GM23338 (cell line): ENCODE measurements around the gene CRHR1. TPM values are rescaled to one million over a fixed set of nuclear protein-coding genes. Genes with fewer than 3 reads are reported as not detected.

ENCODE experiments used
- ATAC-seq: fragments of 200-7000 bp; cut with Tn5 transposase; 3 replicates; pipeline ENCODE4 v1.9.1; 2020
- DNase-seq: peaks from one replicate; pipeline ENCODE4 v3.0.0-alpha.2; 2015; ENCODE audit warnings: low spot score
- H2AFZ ChIP-seq: fragments of 200-600 bp; sonication (generic); 2 replicates; pipeline ENCODE4 v1.8.0; 2016; ENCODE audit warnings: antibody characterized with exemption, mild to moderate bottlenecking, moderate library complexity
- H3F3A ChIP-seq: fragments of 200-600 bp; sonication (generic); replicated peaks from 2 replicates; pipeline ENCODE4 v1.8.0; 2017; ENCODE audit warnings: antibody characterized with exemption, mixed run types, low read depth
- H3K27ac ChIP-seq: fragments of 200-600 bp; sonication (generic); 2 replicates; pipeline ENCODE4 v1.6.1; 2016; ENCODE audit warnings: low read depth
- H3K27me3 ChIP-seq: fragments of 200-600 bp; sonication (generic); 2 replicates; pipeline ENCODE4 v1.8.0; 2016; ENCODE audit warnings: mild to moderate bottlenecking, mixed run types, moderate library complexity; ENCODE audit not compliant: insufficient read depth
- H3K36me3 ChIP-seq: fragments of 200-600 bp; sonication (generic); 2 replicates; pipeline ENCODE4 v1.8.0; 2016; ENCODE audit warnings: mild to moderate bottlenecking; ENCODE audit not compliant: insufficient read depth
- H3K4me1 ChIP-seq: fragments of 200-600 bp; sonication (generic); 2 replicates; pipeline ENCODE4 v1.8.0; 2016; ENCODE audit warnings: mild to moderate bottlenecking, moderate library complexity; ENCODE audit not compliant: insufficient read depth
- H3K4me2 ChIP-seq: fragments of 200-600 bp; sonication (generic); 2 replicates; pipeline ENCODE4 v1.7.1; 2017; ENCODE audit warnings: mixed run types
- H3K4me3 ChIP-seq: fragments of 200-600 bp; sonication (generic); 2 replicates; pipeline ENCODE4 v1.6.1; 2016; ENCODE audit warnings: mixed run types
- H3K79me2 ChIP-seq: fragments of 200-600 bp; sonication (generic); replicated peaks from 2 replicates; pipeline ENCODE4 v1.8.0; 2017; ENCODE audit warnings: mild to moderate bottlenecking; ENCODE audit not compliant: insufficient read depth
- H3K9me2 ChIP-seq: fragments of 200-600 bp; sonication (generic); 2 replicates; pipeline ENCODE4 v1.8.0; 2017; ENCODE audit not compliant: insufficient read depth
- H4K20me1 ChIP-seq: fragments of 200-600 bp; sonication (generic); replicated peaks from 2 replicates; pipeline ENCODE4 v1.8.0; 2017; ENCODE audit warnings: mild to moderate bottlenecking; ENCODE audit not compliant: insufficient read depth
- H3K27ac Mint-ChIP-seq: 2 replicates; pipeline ENCODE4 v1.8.0; 2020; ENCODE audit warnings: inconsistent platforms, mild to moderate bottlenecking, moderate library complexity, mixed read lengths
- H3K27me3 Mint-ChIP-seq: 3 replicates; pipeline ENCODE4 v1.8.0; 2022; ENCODE audit warnings: low read depth, mild to moderate bottlenecking, moderate library complexity, mixed read lengths, inconsistent platforms; ENCODE audit not compliant: insufficient read depth, poor library complexity
- H3K36me3 Mint-ChIP-seq: 3 replicates; pipeline ENCODE4 v1.8.0; 2021; ENCODE audit warnings: low read depth, mild to moderate bottlenecking, inconsistent platforms, moderate library complexity, mixed read lengths
- H3K4me1 Mint-ChIP-seq: 3 replicates; pipeline ENCODE4 v1.8.0; 2020; ENCODE audit warnings: mild to moderate bottlenecking, inconsistent platforms, mixed read lengths
- H3K4me3 Mint-ChIP-seq: 3 replicates; pipeline ENCODE4 v1.8.0; 2021; ENCODE audit warnings: moderate library complexity, mild to moderate bottlenecking, inconsistent platforms, mixed read lengths
- H3K9me3 Mint-ChIP-seq: 3 replicates; pipeline ENCODE4 v1.8.0; 2020; ENCODE audit warnings: moderate library complexity, mild to moderate bottlenecking, inconsistent platforms, mixed read lengths
- CREB1 ChIP-seq: fragments of 250-450 bp; sonication (Bioruptor Pico); IDR thresholded peaks from 2 replicates; pipeline ENCODE4 v1.5.0; 2020; ENCODE audit warnings: low read depth, mild to moderate bottlenecking, moderate library complexity
- CTCF ChIP-seq, 2 experiments: fragments of 200-600 bp in 1 of 2; sonication (generic) in 1 of 2; conservative IDR thresholded peaks; 2 replicates each; pipeline versions ENCODE4 v1.5.1 to v1.6.1; 2016 to 2017; ENCODE audit warnings: antibody characterized with exemption in 2 of 2, low read depth in 2 of 2, mild to moderate bottlenecking in 2 of 2, moderate library complexity in 1 of 2
- ETS1 ChIP-seq: IDR thresholded peaks from 2 replicates; pipeline ENCODE4 v1.6.1; 2016; ENCODE audit warnings: antibody characterized with exemption
- EZH2 ChIP-seq: fragments of 200-600 bp; sonication (generic); IDR thresholded peaks from one replicate; pipeline ENCODE4 v1.8.0; 2017; ENCODE audit warnings: antibody characterized with exemption, mild to moderate bottlenecking, low read depth; ENCODE audit not compliant: unreplicated experiment
- JUNB ChIP-seq: IDR thresholded peaks from one replicate; pipeline ENCODE4 v1.6.1; 2016; ENCODE audit warnings: antibody characterized with exemption; ENCODE audit not compliant: unreplicated experiment
- POLR2AphosphoS5 ChIP-seq: IDR thresholded peaks from 2 replicates; pipeline ENCODE4 v1.6.1; 2016; ENCODE audit warnings: antibody characterized with exemption, low read depth
- ZNF114 ChIP-seq: fragments of 250-450 bp; sonication (Bioruptor Pico); IDR thresholded peaks from 2 replicates; pipeline ENCODE4 v1.5.0; 2020; ENCODE audit warnings: mild to moderate bottlenecking, moderate library complexity
- ZNF331 ChIP-seq: fragments of 250-450 bp; sonication (Bioruptor Pico); IDR thresholded peaks from 2 replicates; pipeline ENCODE4 v1.5.0; 2020; ENCODE audit warnings: low read depth, mild to moderate bottlenecking, moderate library complexity
- polyA plus RNA-seq: library from polyadenylated mRNA; unstranded; fragments of >200 nt; fragmentation: Nextera tagmentation; extraction: Ambion mirVana; gene quantifications from 2 replicates; pipeline ENCODE4 v1.2.1, GENCODE V29; 2016
- total RNA-seq: library from RNA; depleted of rRNA; stranded (reverse); fragments of >200 nt; shearing (Covaris generic); gene quantifications from 2 replicates; pipeline ENCODE4 v1.2.3, GENCODE V29; 2014
- TF ChIP-seq, protein P1 (sequence below): fragments of 250-450 bp; sonication (Bioruptor Pico); IDR thresholded peaks from 2 replicates; pipeline ENCODE4 v1.5.0; 2020; ENCODE audit warnings: mild to moderate bottlenecking, moderate library complexity

The CRHR1 gene
- total and polyA plus RNA-seq, 2 experiments from 2014 or later = 0.19 to 0.76 TPM

DNA sequence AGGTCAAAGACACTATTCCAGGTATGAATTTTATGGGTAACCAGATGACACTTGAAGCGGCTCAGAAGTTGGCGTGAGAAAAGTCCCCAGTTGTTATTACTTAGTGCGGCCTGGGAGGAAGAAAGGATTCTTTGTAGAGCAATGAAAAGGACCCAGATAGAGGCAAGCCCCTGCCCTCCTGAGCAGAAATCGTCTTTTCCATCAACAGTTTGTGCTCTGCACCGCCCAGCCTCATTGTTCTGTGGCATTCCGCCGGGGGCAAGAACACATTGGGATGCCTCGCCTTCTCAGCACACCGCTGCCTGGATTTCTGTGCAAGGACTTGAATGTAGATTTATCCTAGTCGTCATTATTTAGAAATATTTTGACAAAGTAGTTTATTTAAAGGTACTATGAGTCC, 32.7 kb upstream of the CRHR1 start (continued):
- TF ChIP-seq, protein P1, sequence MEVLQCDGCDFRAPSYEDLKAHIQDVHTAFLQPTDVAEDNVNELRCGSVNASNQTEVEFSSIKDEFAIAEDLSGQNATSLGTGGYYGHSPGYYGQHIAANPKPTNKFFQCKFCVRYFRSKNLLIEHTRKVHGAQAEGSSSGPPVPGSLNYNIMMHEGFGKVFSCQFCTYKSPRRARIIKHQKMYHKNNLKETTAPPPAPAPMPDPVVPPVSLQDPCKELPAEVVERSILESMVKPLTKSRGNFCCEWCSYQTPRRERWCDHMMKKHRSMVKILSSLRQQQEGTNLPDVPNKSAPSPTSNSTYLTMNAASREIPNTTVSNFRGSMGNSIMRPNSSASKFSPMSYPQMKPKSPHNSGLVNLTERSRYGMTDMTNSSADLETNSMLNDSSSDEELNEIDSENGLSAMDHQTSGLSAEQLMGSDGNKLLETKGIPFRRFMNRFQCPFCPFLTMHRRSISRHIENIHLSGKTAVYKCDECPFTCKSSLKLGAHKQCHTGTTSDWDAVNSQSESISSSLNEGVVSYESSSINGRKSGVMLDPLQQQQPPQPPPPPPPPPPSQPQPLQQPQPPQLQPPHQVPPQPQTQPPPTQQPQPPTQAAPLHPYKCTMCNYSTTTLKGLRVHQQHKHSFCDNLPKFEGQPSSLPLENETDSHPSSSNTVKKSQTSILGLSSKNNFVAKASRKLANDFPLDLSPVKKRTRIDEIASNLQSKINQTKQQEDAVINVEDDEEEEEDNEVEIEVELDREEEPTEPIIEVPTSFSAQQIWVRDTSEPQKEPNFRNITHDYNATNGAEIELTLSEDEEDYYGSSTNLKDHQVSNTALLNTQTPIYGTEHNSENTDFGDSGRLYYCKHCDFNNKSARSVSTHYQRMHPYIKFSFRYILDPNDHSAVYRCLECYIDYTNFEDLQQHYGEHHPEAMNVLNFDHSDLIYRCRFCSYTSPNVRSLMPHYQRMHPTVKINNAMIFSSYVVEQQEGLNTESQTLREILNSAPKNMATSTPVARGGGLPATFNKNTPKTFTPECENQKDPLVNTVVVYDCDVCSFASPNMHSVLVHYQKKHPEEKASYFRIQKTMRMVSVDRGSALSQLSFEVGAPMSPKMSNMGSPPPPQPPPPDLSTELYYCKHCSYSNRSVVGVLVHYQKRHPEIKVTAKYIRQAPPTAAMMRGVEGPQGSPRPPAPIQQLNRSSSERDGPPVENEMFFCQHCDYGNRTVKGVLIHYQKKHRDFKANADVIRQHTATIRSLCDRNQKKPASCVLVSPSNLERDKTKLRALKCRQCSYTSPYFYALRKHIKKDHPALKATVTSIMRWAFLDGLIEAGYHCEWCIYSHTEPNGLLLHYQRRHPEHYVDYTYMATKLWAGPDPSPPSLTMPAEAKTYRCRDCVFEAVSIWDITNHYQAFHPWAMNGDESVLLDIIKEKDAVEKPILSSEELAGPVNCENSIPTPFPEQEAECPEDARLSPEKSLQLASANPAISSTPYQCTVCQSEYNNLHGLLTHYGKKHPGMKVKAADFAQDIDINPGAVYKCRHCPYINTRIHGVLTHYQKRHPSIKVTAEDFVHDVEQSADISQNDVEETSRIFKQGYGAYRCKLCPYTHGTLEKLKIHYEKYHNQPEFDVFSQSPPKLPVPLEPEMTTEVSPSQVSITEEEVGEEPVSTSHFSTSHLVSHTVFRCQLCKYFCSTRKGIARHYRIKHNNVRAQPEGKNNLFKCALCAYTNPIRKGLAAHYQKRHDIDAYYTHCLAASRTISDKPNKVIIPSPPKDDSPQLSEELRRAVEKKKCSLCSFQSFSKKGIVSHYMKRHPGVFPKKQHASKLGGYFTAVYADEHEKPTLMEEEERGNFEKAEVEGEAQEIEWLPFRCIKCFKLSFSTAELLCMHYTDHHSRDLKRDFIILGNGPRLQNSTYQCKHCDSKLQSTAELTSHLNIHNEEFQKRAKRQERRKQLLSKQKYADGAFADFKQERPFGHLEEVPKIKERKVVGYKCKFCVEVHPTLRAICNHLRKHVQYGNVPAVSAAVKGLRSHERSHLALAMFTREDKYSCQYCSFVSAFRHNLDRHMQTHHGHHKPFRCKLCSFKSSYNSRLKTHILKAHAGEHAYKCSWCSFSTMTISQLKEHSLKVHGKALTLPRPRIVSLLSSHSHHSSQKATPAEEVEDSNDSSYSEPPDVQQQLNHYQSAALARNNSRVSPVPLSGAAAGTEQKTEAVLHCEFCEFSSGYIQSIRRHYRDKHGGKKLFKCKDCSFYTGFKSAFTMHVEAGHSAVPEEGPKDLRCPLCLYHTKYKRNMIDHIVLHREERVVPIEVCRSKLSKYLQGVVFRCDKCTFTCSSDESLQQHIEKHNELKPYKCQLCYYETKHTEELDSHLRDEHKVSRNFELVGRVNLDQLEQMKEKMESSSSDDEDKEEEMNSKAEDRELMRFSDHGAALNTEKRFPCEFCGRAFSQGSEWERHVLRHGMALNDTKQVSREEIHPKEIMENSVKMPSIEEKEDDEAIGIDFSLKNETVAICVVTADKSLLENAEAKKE (CRISPR knock-in tag) = no peak
- TF ChIP-seq ZNF331 = no peak

- Histone ChIP-seq H3F3A (no peaks in the 10 kb centered on the region), H3K4me3 (no peak overlapping the region), H3K4me2 (no peak overlapping the region), H3K27me3 (peaks cover 24% of the 10 kb centered on the region), H3K79me2 (no peaks in the 10 kb centered on the region), H3K27ac (no peak overlapping the region), H3K4me1 (no peaks in the 10 kb centered on the region; the same call in 1 of the 2 replicates), H3K9me2 (no peaks in the 10 kb centered on the region), H3K36me3 (no peaks in the 10 kb centered on the region), H4K20me1 (no peaks in the 10 kb centered on the region), H2AFZ (no peak overlapping the region)
- ATAC-seq (no peak), DNase-seq (no peak)
- Mint-ChIP-seq H3K36me3 (no peaks in the 10 kb centered on the region), H3K4me3 (no peak overlapping the region), H3K4me1 (no peaks in the 10 kb centered on the region; the same call in 2 of the 3 replicates), H3K27me3 (peaks cover 28% of the 10 kb centered on the region), H3K9me3 (no peaks in the 10 kb centered on the region), H3K27ac (no peak overlapping the region)
- TF ChIP-seq EZH2 (no peak), ETS1 (no peak), POLR2AphosphoS5 (no peak), CTCF (conservative IDR thresholded peaks at IDR 0.05; ENCODE audit: low read depth in 2 of 2) (no peak), CREB1 (CRISPR knock-in tag) (no peak), ZNF331 (no peak), JUNB (no peak), ZNF114 (CRISPR knock-in tag) (no peak)
These were observed 31.9 kb upstream of the CRHR1 start for GRCh38 chr17:45752246-45752645.
